HCT116 (cell line): ENCODE measurements around the gene HADH.

Experiments used
- CTCF ChIP-seq, 3 experiments: fragments of 200-600 bp in 1 of 3; sonication (generic) in 1 of 3; IDR thresholded peaks in 2 of 3; conservative IDR thresholded peaks in 1 of 3; 2 replicates each; pipeline ENCODE4 v1.5.1; 2012 to 2017; ENCODE audit warnings: low read depth in 2 of 3, low read length in 2 of 3, antibody characterized with exemption in 1 of 3, borderline replicate concordance in 1 of 3, control low read depth in 1 of 3, mild to moderate bottlenecking in 1 of 3, mixed read lengths in 1 of 3, mixed run types in 1 of 3, moderate library complexity in 1 of 3; ENCODE audit not compliant: insufficient read depth in 1 of 3
- EGR1 ChIP-seq: IDR thresholded peaks from 2 replicates; pipeline ENCODE4 v1.6.1; 2012; ENCODE audit warnings: low read depth
- EZH2 ChIP-seq: fragments of 200-600 bp; sonication (generic); IDR thresholded peaks from 2 replicates; pipeline ENCODE4 v1.6.1; 2017; ENCODE audit warnings: antibody characterized with exemption, mixed run types
- EZH2phosphoT487 ChIP-seq: fragments of 200-600 bp; IDR thresholded peaks from 2 replicates; pipeline ENCODE4 v1.6.1; 2018; ENCODE audit warnings: antibody characterized with exemption, borderline replicate concordance
- MAX ChIP-seq: IDR thresholded peaks from 2 replicates; pipeline ENCODE4 v1.6.1; 2012
- POLR2A ChIP-seq: IDR thresholded peaks from 2 replicates; pipeline ENCODE4 v1.7.0; 2011; ENCODE audit warnings: borderline replicate concordance; ENCODE audit not compliant: insufficient read depth, insufficient read length; ENCODE audit errors: extremely low read depth
- POLR2AphosphoS5 ChIP-seq: IDR thresholded peaks from 2 replicates; pipeline ENCODE4 v1.6.1; 2011; ENCODE audit warnings: mild to moderate bottlenecking, low read depth, low read length, moderate library complexity

- TF ChIP-seq CTCF (IDR thresholded peaks at IDR 0.05 in 2 of 3, conservative IDR thresholded peaks at IDR 0.05 in 1 of 3; ENCODE audit: borderline replicate concordance in 1 of 3, insufficient read depth in 1 of 3, low read depth in 2 of 3, low read length in 2 of 3) (no peak), POLR2A (no peak), EGR1 (no peak), POLR2AphosphoS5 (no peak), EZH2 (no peak), MAX (no peak), EZH2phosphoT487 (no peak)
Observed at GRCh38 chr4:107977482-107977881, 12.2 kb upstream of the HADH start.
